Small intestine (tissue), 7 donors: ENCODE measurements around the gene HIRA. TPM values are rescaled to one million over a fixed set of nuclear protein-coding genes. Genes with fewer than 3 reads are reported as not detected.

Experiments
- DNase-seq, 2 donors: peaks; one replicate each; pipeline versions ENCODE4 v3.0.0 to v3.0.0-alpha.2; 2013
- FAIRE-seq: peaks from 2 replicates; lab custom pipeline; 2012; peaks lifted over from hg19 to GRCh38; lab: Jason Lieb, UNC
- H3K27ac ChIP-seq, 3 donors: one replicate each; pipeline ENCODE4 v1.5.1; 2013; ENCODE audit warnings: low read length in 2 of 3, mild to moderate bottlenecking in 2 of 3, control low read depth in 1 of 3, inconsistent platforms in 1 of 3, low read depth in 1 of 3, moderate library complexity in 1 of 3
- H3K27me3 ChIP-seq, 3 donors: one replicate each; pipeline ENCODE4 v1.6.1; 2013; ENCODE audit warnings: low read length in 3 of 3, inconsistent platforms in 1 of 3; ENCODE audit not compliant: control insufficient read depth in 3 of 3, insufficient read depth in 3 of 3
- H3K36me3 ChIP-seq, 3 donors: one replicate each; pipeline ENCODE4 v1.6.1; 2013; ENCODE audit warnings: low read length in 3 of 3, inconsistent platforms in 1 of 3, low read depth in 1 of 3, mild to moderate bottlenecking in 1 of 3, moderate library complexity in 1 of 3; ENCODE audit not compliant: control insufficient read depth in 3 of 3, insufficient read depth in 2 of 3
- H3K4me1 ChIP-seq, 3 donors: one replicate each; pipeline ENCODE4 v1.6.1; 2013; ENCODE audit warnings: low read length in 2 of 3, inconsistent platforms in 1 of 3, low read depth in 1 of 3, mild to moderate bottlenecking in 1 of 3, moderate library complexity in 1 of 3; ENCODE audit not compliant: control insufficient read depth in 3 of 3, insufficient read depth in 2 of 3
- H3K4me3 ChIP-seq, 3 donors: one replicate each; pipeline ENCODE4 v1.5.1; 2013; ENCODE audit warnings: low read length in 3 of 3, control low read depth in 1 of 3, inconsistent platforms in 1 of 3, low read depth in 1 of 3, mild to moderate bottlenecking in 1 of 3, moderate library complexity in 1 of 3
- H3K9me3 ChIP-seq, 2 donors: one replicate each; pipeline ENCODE4 v1.6.1; 2013; ENCODE audit warnings: low read depth in 1 of 2, low read length in 1 of 2; ENCODE audit not compliant: control insufficient read depth in 2 of 2, insufficient read depth in 1 of 2
- WGBS, 3 donors: extraction: QIAGEN DNeasy Blood & Tissue Kit; methylation state at CpG; one replicate each; pipeline ENCODE4 v1.1.7; 2013; 5-methylcytosine and 5-hydroxymethylcytosine counted together
- polyA plus RNA-seq, 4 donors: library from polyadenylated mRNA; stranded (reverse) in 3 of 4; unstranded in 1 of 4; fragments of 200-250 nt in 3 of 4; fragments of 120-200 nt in 1 of 4; gene quantifications; one replicate each; pipeline versions ENCODE4 v1.2.1 to v1.2.3, GENCODE V29; 2013
- donor health status: healthy with polysubstance abuse.
- donor health status: control.
- donor health status: control.
- donor health status: Bipolar disorder and iron deficiency.
- donor health status: healthy.

The HIRA gene
- polyA plus RNA-seq, 4 donors: 15.7 to 29.3 (median 21.3) TPM

DNA sequence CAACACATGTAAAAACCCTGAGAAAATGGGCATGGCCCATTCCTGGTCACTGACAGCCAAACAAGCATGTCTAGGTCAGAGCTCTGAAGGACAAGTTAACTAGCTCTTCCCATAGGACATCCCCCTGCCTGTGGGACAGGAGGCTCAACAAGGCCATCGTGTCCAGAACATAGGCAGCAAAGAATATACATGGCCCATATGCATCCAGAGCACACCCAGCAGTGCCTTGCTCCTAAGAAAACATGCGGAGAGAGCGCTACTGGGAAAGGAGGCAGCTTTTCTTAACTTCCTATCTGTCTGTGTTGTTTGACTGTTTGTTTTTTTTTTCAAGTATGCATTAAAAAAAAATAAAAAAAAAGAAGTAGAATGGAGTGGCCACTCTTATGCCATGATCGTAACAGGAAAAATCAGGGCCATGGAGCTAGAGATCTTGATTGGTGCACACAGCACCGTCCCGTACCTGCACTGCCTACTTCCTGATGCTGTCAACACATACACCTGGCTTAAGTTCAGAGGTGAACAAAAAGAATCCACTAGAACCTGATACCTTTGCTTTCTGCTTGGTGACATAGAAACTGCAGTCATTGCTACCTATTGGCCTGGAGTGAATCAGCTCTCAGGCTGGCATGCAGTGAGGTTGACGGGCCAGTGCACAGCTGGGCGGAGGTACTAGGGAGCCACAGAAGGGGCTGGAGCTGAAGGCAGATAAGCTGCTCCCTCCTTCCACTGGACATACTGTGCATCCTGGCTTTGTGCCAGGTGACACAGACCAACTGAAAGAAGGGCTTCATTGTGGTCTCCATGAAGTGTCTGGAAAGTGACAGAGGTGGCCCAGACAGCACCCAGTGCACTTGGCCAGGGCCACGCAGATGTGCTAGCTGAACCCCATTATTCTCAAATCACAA lies 35.6 kb upstream of the HIRA start:
- H3K4me1 ChIP-seq: no peaks in the 10 kb centered on the region
- no peaks in the 10 kb centered on the region for H3K27me3 ChIP-seq
- peaks cover 9 to 74% (median 41%) of the 10 kb centered on the region in 3 donors for H3K36me3 ChIP-seq
- no peak overlapping the region for H3K4me3 ChIP-seq
- whole genome bisulfite sequencing, 3 donors: 95 to 96% (median 95%) methylated on average over 9 of the region's 9 CpGs
- no peak overlapping the region for H3K27ac ChIP-seq
- FAIRE-seq (no peak), DNase-seq (no peak)
- H3K9me3 ChIP-seq: no peaks in the 10 kb centered on the region

DNA sequence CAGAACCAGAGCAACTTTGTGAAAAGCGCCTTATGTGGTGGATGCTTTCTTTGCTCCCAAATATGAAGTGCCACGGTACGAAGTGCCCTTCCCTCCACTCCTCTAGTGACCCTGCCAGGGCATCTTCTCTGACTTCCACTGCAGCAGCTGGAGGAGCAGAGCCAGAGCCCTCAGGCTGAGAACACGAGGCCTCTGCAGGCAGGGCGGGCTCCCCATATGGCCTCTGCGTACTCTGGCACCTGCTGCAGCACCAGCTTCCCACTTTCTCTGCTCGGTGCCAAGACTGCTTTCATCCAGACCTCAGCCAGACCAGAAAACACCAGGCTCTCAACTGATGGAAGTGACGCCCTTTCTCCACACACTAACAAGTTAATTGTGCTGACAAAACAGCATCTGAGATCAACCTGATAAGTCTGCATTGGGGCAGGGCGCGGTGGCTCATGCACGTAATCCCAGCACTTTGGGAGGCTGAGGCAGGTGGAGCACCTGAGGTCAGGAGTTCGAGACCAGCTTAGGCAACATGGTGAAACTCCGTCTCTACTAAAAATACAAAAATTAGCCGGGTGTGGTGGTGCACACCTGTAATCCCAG lies 34.7 kb upstream of the HIRA start:
- Histone ChIP-seq H3K27me3 (no peaks in the 10 kb centered on the region), H3K4me1 (no peaks in the 10 kb centered on the region), H3K4me3 (no peak overlapping the region), H3K9me3 (no peaks in the 10 kb centered on the region), H3K36me3 (peaks cover 9 to 65% (median 41%) of the 10 kb centered on the region in 3 donors), H3K27ac (no peak overlapping the region)
- no peak for DNase-seq
- FAIRE-seq: no peak
- 87 to 93% (median 91%) methylated on average over 14 of the region's 14 CpGs for WGBS, 3 donors

DNA sequence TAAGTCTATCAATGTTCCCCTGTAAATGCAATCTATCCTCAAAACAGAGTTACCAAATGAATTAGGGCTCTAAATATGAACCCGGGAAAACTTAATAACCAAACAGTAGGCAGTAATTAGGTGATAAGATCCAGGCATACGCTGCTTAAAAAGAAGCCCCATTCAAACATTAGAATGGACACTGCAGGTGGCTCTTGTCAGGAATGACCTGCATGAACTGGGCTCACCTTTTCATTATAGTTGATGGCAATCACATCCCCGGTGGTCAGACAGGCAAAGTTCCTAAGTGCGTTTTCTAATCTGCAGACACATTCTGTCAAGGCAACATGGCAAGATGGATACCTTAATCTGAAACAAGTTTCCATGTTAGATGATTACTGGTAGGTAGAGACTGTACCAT lies 33.4 kb upstream of the HIRA start:
- Histone ChIP-seq H3K9me3 (no peaks in the 10 kb centered on the region), H3K27me3 (no peaks in the 10 kb centered on the region), H3K36me3 (peaks cover 9 to 60% (median 37%) of the 10 kb centered on the region in 3 donors), H3K4me1 (no peaks in the 10 kb centered on the region), H3K27ac (no peak overlapping the region), H3K4me3 (no peak overlapping the region)
- no peak for DNase-seq
- 82 to 89% (median 83%) methylated on average over 4 of the region's 4 CpGs for WGBS, 3 donors
- FAIRE-seq: no peak

DNA sequence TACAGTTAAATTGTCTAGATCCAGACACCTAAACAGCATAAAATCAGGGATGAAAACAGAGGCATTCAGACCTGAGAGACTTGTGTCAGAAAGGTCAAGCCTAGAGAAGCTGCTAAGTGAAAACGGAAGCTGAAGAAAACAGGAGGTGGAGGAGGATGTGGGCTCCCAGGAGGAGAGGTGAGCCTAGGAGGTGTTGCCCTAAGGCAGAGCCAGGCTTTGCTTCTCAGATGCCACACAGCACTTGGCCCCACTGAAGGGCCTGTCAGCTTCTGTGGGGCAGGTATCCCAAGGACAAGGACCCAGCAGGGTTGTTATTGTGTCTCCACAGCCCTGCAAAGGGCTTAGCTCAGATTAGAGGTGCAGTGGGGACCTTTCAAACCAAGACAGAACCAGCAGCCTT lies 33.0 kb upstream of the HIRA start:
- no peaks in the 10 kb centered on the region for H3K4me1 ChIP-seq
- DNase-seq (no peak), FAIRE-seq (no peak)
- no peaks in the 10 kb centered on the region for H3K27me3 ChIP-seq
- no peak overlapping the region for H3K4me3 ChIP-seq
- WGBS, 3 donors: 69 to 86% (median 72%) methylated on average over 1 of the region's 1 CpG
- H3K9me3 ChIP-seq: no peaks in the 10 kb centered on the region
- H3K36me3 ChIP-seq: peaks cover 9 to 56% (median 35%) of the 10 kb centered on the region in 3 donors
- no peak overlapping the region for H3K27ac ChIP-seq

DNA sequence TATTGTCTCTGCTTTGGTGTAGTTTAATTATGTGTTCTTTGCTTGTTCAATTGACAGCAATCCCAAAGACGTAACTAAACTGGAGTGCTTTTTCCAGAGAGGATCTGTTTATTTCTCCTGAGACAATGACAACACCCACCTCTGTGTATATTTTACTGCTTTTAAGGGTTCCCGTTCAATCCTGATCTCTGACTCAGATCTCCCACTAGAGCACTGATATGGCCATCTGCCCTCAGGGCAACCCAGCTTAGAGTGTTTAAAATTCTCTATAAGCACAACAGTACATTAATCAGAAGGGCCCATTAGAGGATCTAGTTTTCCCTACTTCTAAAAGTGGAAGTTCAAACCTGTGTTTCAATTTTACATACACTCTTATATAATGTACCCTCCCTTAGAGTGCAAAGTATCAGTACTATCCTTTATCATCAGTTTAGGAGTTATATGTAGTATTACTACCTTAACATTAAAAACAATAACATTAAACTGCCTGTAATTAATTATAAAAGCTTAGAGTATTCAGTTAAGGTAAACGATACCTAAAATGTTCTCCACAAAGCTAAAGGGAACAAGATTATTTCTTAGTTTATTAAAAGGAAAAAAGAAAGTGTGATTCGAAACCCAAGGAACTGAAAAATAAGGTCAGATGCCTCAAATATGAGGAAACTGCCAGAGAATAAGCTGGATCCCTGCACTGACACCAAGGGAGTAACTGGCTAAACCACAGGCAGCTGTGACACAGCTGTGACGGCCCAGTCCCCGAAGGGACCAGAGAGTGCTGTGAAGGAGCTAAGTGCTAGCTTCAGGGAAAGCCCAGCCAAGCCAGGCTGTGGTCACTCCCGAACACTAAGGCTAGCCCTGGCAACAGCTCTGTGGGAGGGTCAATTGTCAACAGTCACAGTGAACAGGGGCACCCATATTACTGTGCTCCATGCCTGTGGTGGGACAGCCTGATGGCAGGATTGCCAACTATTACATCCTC lies 32.2 kb upstream of the HIRA start:
- H3K9me3 ChIP-seq: no peaks in the 10 kb centered on the region
- H3K36me3 ChIP-seq: peaks cover 9 to 54% (median 31%) of the 10 kb centered on the region in 3 donors
- no peak for DNase-seq
- H3K27ac ChIP-seq: no peak overlapping the region
- H3K4me1 ChIP-seq: no peaks in the 10 kb centered on the region
- FAIRE-seq: no peak
- H3K4me3 ChIP-seq: no peak overlapping the region
- WGBS, 3 donors: 80 to 85% (median 82%) methylated on average over 7 of the region's 7 CpGs
- H3K27me3 ChIP-seq: no peaks in the 10 kb centered on the region

DNA sequence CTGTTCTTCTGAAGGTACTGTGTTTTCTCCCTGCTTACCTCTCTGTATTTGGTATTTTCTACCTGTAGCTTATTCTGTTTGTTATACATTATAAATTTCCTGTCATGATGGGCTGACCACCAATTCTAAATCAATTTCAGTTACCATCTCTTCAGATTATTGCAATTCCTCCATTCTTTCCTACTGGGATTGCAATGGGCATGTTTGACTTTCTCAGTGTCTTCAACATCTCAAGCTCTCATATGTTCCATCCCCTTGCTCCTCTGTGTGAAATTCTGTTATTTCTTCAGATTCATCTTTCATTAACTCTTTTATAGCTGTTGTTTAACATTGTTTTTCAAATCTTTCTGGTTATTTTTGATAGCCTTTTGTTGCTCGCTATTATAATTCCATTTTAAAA lies 31.5 kb upstream of the HIRA start:
- DNase-seq (no peak), FAIRE-seq (no peak)
- Histone ChIP-seq H3K36me3 (peaks cover 6 to 49% (median 24%) of the 10 kb centered on the region in 3 donors), H3K27ac (no peak overlapping the region), H3K27me3 (no peaks in the 10 kb centered on the region), H3K4me1 (no peaks in the 10 kb centered on the region), H3K9me3 (no peaks in the 10 kb centered on the region), H3K4me3 (no peak overlapping the region)
- WGBS, 3 donors: 95 to 100% (median 96%) methylated on average over 1 of the region's 1 CpG

DNA sequence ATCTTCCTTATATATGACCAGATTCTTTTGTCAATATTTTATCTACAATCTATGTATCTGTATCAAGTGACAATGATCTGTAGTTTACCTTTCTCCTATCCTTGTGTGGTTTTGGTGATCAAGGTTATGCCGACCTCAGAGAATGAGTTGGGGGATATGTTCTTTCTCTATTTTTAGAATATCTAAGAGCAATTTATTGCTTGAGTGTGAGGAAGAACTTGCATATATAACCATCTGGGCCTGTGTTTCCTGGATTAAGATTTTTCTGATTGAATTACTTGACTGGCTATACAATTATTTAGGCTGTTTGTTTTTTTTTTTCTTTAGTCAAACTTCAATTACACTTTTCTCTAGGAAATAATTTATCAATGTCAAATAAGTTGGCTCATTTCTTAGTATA lies 30.0 kb upstream of the HIRA start:
- no peak for FAIRE-seq
- Histone ChIP-seq H3K27me3 (no peaks in the 10 kb centered on the region), H3K4me1 (no peaks in the 10 kb centered on the region), H3K27ac (no peak overlapping the region), H3K36me3 (peaks cover 10 to 46% (median 17%) of the 10 kb centered on the region in 3 donors), H3K9me3 (no peaks in the 10 kb centered on the region), H3K4me3 (no peak overlapping the region)
- 94 to 100% (median 97%) methylated on average over 1 of the region's 1 CpG for WGBS, 3 donors
- no peak for DNase-seq

DNA sequence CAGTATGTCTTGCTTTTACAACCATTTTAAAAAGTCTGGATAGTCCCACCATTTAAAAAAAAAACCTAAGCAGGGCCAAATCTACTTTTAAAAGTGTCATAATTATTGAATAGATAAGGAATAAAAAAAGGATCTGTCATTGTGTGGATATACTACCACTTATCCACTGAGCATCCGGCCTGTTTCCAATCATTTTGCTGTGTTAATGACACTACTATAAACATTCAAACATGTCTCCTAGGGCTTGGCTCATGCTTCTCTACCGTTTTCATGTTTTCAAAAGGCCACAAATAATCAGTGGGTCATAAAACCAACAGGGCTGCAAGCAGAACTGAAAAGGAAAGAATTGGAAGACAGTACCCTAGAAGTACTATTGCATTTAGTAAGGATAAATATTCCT lies 28.5 kb upstream of the HIRA start:
- peaks cover 9 to 52% (median 19%) of the 10 kb centered on the region in 3 donors for H3K36me3 ChIP-seq
- FAIRE-seq: no peak

More for the DNA sequence above, 28.5 kb upstream of the HIRA start:
- Histone ChIP-seq H3K27ac (no peak overlapping the region), H3K27me3 (no peaks in the 10 kb centered on the region), H3K9me3 (no peaks in the 10 kb centered on the region), H3K4me1 (no peaks in the 10 kb centered on the region), H3K4me3 (no peak overlapping the region)
- 60 to 79% (median 66%) methylated on average over 2 of the region's 2 CpGs for WGBS, 3 donors
- DNase-seq: no peak
